ACHN (cell line): ENCODE results near the gene GLG1.

ENCODE experiments used
- DNase-seq: peaks from one replicate; pipeline ENCODE4 v3.0.0-alpha.2; 2015
- in situ Hi-C: cut with HindIII; loops from 2 replicates; pipeline ENCODE4 v1.10.0; 2017; ENCODE audit warnings: low sequenced_read_pairs, low pct_ligation_motif_present, low pct_unique_long_range_greater_than_20kb

GLG1 gene

GRCh38 chr16:74580833-74581232, 26.1 kb downstream of the GLG1 start:
- in situ Hi-C loops, result no loop called here
- no peak for DNase-seq

GRCh38 chr16:74578838-74579237, 28.1 kb downstream of the GLG1 start:
- in situ Hi-C loops, result no loop called here
- no peak for DNase-seq

- no peak for DNase-seq
- in situ Hi-C loops, result no loop called here
Observed at GRCh38 chr16:74578433-74578832, 28.5 kb downstream of the GLG1 start.

GRCh38 chr16:74577882-74578366, 29.0 kb downstream of the GLG1 start:
- in situ Hi-C loops, result no loop called here

GRCh38 chr16:74575807-74576643, 30.9 kb downstream of the GLG1 start:
- in situ Hi-C loops, result no loop called here
- DNase-seq, result no peak

More at GRCh38 chr16:74577882-74578366, 29.0 kb downstream of the GLG1 start:
- no peak for DNase-seq

GRCh38 chr16:74575175-74575806, 31.6 kb downstream of the GLG1 start:
- in situ Hi-C loops, result no loop called here
- DNase-seq, result no peak

- in situ Hi-C loops, result no loop called here
- DNase-seq, result no peak
Observed at GRCh38 chr16:74574146-74574545, 32.8 kb downstream of the GLG1 start.

GRCh38 chr16:74573622-74574021, 33.3 kb downstream of the GLG1 start:
- DNase-seq, result no peak
- in situ Hi-C loops, result no loop called here

GRCh38 chr16:74570412-74571301, 36.3 kb downstream of the GLG1 start:
- no peak for DNase-seq
- in situ Hi-C loops, result no loop called here

- in situ Hi-C loops, result no loop called here
- DNase-seq, result no peak
Observed at GRCh38 chr16:74568961-74569631, 37.8 kb downstream of the GLG1 start.

GRCh38 chr16:74567901-74568300, 39.0 kb downstream of the GLG1 start:
- DNase-seq, result no peak
- in situ Hi-C loops, result no loop called here

- no peak for DNase-seq
- in situ Hi-C loops, result no loop called here
Observed at GRCh38 chr16:74565378-74565777, 41.5 kb downstream of the GLG1 start.

GRCh38 chr16:74564451-74564984, 42.4 kb downstream of the GLG1 start:
- in situ Hi-C loops, result no loop called here
- DNase-seq, result no peak

- DNase-seq, result no peak
Observed at GRCh38 chr16:74563828-74564263, 43.1 kb downstream of the GLG1 start.

GRCh38 chr16:74562117-74562516, 44.8 kb downstream of the GLG1 start:
- no peak for DNase-seq

More at GRCh38 chr16:74563828-74564263, 43.1 kb downstream of the GLG1 start:
- in situ Hi-C loops, result no loop called here

GRCh38 chr16:74561626-74562025, 45.3 kb downstream of the GLG1 start:
- no peak for DNase-seq
- in situ Hi-C loops, result no loop called here

More at GRCh38 chr16:74562117-74562516, 44.8 kb downstream of the GLG1 start:
- in situ Hi-C loops, result no loop called here

GRCh38 chr16:74560912-74561311, 46.0 kb downstream of the GLG1 start:
- in situ Hi-C loops, result no loop called here
- DNase-seq, result no peak

- in situ Hi-C loops, result no loop called here
Observed at GRCh38 chr16:74558873-74559272, 48.0 kb downstream of the GLG1 start.

More at GRCh38 chr16:74558873-74559272, 48.0 kb downstream of the GLG1 start:
- DNase-seq, result no peak
